Epidermal melanocyte (primary cell): Measurements from ENCODE around the gene FAM83F.
"Not testable (repeated sequence)": the region's sequence is repeated elsewhere in the genome, so short reads cannot be mapped to it uniquely, and the experiment has no call there.

Source experiments
- DNase-seq: peaks from one replicate; pipeline ENCODE4 v3.0.0; 2011; ENCODE audit warnings: low spot score; ENCODE audit not compliant: insufficient read length

FAM83F gene

DNA sequence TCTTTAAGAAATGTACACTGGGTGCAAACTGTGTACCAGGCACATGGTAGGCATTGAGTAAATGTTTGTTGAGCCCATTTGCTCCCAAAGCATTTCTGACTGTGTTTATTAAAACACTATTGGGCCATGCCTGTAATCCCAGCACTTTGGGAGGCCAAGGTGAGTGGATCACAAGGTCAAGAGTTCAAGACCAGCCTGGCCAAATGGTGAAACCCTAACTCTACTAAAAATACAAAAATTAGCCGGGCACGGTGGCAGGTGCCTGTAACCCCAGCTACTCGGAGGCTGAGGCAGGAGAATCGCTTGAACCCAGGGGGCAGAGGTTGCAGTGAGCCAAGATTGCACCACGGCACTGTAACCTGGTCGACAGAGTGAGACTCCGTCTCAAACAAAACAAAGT, 1.9 kb upstream of the FAM83F start:
- DNase-seq, result not testable (repeated sequence)

DNA sequence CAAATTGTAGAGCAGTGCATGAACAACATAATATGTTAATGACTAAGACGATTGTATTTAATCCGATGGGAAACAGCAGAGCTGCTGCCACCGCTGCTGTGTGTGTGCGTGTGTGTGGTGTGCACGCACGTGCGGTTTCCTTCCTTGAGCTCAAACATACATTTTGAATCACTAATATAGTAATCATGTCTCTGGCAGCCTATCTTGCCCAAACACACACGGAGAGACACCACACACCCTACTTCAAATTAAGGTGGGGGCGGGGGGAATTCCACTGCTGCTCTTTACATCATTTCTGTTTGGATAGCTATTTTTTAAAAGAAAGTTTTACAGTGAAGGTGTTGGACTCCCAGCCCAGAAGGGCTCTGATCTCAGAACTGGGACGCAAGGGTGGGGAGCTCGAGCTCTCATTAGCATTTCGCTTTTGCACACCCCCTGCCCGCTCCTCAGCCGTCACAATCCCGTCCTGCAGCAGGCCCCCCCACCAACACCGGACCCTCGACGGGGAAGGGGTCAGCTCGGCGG, 651 bp upstream of the FAM83F start:
- DNase-seq, result peak; percentile 17

DNA sequence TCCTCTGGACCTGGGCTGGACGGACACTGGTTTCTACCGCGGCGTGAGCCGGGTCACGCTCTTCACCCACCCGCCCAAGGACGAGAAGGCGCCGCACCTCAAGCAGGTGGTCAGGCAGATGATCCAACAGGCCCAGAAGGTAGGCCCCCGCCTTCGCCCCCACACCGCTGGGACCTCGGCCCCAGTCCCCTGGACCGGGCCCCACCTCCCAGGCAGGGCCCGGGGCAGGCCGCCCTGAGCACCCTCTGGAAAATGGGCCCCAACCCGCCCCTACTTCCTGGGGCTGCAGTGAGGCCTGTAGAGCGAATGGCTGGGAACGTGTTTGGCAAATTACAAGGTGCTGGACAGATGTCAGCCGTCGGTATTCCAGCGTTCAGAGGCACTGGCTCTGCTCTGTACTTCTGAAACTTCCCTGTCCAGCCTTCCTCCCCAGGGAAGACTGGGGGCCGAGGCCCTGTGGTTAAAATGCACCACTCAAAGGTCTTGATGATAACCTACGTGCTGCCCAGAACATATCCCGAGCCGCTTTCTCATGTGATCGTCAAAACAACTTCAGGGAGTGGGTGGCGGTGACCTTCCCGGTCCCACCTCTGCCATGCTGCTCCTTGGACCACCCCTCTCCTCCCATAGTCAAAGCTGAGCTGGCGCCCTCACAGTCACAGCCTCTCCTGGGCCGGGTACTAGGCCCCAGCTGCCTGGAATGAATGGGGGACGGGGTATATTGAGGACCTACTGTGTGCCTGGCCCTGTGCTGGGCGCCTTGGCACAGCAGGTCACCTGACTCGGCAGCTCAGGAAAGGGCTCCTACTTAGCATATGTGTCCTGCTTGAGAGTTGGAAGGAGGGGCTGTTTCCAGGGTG, 869 bp downstream of the FAM83F start:
- peak; percentile 17 for DNase-seq

DNA sequence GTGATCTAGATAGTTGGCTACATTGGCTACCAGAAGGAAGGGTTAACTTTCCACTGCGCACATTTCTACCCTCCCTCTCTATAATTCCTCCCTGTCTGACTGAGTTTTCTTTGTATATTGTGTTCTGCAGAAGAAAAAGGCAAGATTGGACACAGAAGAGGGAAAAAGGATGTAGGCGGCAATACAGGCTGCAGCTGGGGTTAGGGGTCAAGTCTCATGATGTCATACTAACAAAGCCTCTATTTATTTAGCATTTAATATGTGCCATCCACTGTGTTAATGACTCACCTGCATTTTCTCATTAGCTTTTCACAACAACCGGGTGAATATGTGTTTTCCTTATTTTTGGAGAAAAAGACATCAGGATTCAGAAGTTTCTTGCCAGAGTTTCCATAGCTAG, 2.0 kb downstream of the FAM83F start:
- DNase-seq, result peak; percentile 57

DNA sequence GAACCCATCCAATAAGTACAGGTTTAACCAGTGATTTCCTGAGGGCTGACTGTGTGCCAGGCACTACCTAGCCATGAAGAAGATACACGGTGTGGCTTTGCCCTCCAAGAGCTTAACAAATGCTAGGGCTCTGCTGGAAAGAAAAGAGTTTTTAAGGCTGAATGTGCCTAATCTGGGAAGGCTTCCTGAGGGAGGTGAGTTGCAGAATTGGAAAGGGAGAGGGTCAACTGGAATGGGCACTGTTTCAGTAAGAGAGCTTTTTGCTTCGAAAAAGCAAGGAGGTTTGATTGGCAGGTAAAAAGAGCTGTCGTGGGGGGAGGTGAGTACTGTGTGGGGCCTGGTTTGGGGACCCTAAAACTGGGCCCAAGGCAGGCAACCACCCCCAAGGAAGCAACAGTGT, 2.7 kb downstream of the FAM83F start:
- DNase-seq, result peak; percentile 19

DNA sequence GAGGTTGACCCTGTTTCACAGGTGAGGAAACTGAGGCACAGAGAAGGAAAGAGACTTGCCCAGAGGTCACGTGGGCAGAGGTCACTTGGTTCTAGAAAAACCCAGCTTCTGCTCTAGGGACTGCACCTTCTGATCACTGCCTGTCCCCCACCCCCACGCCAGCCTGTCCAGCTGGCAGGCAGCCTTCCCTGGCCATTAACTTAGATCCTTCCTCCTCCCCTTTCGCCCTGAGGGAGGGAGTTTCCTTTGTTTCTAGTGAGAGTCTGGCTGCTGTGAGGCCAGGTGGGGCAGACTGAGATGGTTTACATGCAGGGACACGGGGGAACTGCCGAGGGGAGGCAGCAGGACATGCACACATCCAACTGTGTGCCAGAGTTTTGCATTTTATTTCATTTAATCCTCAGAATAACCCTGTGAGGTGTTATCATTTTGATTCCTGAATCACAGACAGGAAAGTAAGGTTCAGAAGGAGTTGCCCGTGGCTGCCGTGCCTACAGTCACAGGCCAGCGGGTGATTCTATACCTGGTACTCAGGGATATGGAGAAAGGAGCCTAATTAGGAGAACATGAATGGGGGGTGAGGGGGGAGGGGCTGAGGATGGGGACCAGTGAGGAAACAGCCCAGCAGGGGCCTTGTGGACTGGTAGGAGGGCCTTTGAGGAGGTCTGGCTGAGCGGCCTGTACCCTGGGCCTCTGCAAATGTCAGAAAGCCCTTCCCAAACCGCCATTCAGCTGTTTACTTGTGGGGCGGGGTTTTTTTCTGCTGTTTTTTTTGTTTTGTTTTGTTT, 3.4 kb downstream of the FAM83F start:
- peak; percentile 19 for DNase-seq

DNA sequence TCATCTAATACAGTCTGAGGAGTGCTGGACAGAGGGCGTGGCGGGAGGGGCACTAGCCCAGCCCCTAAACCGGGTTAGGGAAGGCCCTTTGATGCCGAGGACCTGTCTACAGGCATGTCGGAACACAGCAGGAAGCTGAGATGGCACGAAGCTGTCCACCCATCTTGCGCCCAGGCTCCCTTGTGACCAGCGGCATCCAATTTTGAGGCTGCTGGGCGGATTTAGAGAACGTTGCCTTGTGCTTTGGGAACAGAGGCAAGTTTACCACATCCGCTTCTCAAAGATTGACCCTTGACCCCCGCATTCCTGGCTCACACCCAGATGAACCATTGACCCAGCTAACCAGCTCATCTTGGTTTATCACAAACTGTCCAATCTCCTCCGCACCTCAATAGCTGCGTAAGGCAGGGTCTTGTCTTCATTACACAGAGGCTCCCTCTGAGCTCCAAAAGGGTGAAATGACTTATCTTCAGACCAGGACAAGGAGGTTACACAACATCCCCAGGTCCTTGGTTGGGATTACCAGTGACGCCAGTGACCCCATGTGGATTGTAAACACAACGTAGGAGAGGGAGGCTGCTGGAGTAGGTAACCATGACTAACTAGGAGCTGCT, 4.5 kb downstream of the FAM83F start:
- peak; percentile 17 for DNase-seq

DNA sequence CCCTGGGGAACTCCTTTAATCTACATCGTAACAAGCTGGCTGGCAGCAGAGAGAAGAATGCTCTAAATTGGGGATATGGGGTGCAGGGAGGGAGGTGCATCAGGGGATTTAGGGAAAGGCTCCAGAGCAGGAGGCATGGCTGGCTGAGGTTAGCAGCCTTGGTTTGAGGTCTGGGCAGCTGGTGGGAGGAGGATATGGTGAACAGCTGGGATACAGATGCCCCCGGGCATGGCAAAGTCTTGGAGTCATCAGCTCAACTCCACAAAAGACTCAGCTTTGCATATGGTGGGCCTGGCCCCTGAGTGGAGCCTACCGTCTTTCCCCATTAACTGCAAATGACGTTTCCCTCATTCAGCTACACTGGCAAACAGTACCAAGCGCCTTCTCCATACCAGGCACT, 5.4 kb downstream of the FAM83F start:
- peak; percentile 64 for DNase-seq

DNA sequence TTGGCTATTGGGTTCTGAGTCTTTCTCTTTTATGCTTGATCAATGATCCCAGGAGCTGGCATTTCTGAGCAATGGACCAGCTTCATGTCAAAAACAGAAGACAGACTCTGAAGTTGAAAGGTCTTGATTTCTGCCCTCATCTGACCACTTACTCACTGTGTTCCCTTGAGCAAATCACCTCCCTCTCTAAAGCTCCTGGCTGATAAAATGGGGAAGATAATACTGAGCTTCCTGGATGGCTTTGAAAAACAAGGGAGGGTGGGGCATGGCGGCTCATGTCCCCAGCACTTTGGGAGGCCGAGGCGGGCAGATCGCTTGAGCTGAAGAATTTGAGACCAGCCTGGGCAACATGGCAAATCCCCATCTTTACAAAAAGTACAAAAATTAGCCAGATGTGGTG, 6.4 kb downstream of the FAM83F start:
- DNase-seq, result no peak

DNA sequence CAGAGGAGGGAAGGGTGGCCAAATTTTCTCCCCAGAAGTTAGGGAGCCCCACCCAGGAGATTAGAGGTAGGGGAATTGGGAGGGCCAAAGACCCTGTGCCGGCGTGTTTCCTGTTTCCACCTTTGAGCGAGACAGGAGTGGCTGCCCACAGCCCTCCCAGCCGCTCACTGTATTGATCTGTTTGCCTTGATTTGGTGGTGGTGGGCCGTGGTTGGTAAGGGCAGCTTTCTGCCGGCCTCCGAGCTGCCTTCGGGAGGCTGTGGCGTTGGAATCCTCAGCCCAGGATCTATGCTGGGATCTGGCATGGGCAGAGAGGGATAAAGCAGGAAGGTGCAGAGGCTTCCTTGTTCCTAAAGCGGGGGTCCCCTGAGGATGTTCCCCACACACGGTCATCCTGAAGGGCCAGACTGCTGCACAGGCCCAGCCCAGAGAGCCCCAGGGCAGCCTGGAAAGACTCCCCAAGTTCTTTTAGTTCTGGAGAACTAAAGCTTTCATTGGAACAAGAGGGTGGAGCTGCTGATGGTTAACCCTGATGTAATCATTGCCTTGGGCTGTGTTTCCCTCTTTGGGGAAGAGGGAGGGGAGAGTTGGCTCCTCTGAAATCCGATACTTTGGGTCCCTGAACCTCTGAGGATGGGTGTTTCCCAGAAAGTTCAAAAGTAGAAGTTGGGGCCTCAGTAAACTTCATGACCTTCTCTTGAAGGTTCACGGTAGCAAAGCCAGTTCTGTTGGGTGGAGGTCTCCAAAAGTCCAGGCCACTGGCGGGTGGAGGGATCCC, 7.2 kb downstream of the FAM83F start:
- DNase-seq, result no peak

DNA sequence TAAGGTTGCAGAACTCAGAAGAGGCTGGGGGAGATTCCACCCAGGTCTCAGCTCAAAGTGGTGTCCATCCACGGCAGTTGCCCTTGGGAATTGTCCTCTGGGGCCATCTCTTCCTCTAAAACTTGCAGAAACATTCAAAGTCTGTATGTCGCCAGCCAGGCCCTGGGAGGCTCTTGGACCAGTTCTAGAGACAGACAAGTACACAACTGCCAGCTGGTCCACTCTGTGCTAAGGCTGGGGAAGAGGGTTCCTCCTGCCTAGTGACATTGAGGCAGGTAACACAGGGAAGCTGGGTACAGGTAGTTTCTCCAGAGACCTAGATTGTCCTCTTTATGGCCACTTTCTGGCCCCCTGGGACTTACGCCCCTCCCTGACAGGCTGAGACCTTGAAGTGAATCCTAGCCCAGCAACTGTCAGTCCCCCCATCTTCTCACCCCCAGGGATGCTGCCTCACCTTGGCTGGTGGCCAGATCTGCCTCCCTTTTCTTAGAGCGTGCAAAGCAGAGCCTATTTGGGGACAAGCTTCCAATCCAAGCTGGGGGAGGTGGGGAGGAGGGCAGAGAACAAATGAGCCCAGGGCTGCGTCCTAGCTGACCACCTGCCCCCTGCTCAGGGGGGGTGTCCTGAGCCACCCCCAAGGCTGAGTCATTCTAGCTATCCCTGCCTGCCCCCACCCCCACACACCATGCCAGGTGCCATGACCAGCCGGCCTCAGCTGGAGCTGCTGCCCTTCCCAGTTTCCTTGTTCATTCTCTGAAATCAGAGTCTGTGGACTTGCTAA, 8.4 kb downstream of the FAM83F start:
- no peak for DNase-seq

DNA sequence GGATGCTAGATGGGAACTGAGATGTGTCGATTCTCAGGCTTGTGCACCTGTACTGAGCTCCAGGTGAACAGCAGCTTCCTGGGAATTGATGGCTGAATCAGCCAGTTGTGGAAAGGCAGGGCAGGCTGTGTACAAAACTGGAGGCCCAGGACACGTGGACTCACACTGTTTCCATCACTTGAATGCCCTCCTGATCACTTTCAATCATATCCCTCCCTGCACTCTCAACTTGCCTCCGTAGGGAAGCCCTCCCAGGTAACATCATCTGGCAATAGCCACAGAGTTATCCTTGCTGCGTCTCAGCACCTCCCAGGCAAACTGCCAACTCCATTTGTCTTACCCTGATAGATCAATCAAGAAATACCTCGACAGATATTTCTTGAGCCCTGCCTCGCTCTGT, 10.1 kb downstream of the FAM83F start:
- DNase-seq, result no peak

DNA sequence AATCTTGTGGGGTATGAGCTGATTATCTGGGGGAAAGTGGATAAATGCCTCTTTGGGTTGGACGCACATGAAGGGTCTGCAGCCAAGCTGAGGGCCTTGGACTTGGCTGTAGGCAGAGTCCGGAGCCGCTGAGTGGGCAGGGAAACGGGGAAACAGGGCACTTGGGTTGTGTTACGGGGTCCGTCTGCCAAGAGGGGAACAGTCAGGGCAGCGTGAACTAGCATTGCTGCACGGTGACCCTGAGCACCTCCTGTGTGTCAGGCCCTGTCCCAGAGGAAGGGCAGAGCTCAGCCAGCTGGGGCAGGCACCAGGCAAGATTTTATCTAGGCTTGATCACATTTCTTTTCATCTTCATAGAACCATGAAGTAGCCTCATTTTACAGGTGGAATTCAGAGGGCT, 11.9 kb downstream of the FAM83F start:
- no peak for DNase-seq

DNA sequence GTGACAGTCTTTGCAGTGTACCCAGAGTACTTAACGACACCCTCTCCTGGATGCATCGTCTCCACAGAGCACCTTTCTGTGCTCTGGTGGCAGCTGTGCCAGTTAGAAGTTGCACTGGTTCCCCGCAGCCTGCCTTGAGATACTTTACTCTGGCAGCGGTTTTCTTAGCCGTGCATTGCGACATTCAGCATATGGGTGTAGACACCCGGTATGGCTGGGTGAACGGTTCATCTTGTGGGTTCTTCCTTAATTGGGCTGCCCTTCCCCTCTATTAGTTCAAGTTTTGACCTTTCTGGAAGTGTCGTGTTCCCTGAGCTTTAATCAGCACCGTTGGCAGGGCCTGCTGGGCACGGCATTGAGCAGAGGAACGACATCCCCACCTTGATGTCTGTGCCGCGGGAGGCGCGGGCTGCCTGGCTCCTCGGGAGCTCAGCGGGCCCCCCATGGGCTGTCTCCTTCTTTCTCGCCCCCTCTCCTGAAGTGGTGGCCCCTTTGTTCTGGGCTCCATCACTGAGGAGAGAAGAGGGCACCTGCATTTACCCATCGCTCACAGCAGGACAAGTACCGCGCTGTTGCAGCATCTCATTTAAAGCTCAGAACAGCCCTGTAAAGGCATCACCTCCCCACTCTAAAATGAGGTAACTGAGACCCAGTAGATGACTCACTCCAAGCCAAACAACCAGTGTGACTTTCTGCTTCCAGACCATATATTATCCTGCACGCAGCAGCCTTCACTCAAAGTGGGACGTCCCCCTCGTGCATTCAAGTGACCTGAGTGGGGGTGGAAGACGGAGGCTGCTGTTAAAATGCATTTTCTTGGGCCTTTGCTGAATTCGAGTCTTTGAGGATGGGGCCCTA, 13.3 kb downstream of the FAM83F start:
- no peak for DNase-seq

DNA sequence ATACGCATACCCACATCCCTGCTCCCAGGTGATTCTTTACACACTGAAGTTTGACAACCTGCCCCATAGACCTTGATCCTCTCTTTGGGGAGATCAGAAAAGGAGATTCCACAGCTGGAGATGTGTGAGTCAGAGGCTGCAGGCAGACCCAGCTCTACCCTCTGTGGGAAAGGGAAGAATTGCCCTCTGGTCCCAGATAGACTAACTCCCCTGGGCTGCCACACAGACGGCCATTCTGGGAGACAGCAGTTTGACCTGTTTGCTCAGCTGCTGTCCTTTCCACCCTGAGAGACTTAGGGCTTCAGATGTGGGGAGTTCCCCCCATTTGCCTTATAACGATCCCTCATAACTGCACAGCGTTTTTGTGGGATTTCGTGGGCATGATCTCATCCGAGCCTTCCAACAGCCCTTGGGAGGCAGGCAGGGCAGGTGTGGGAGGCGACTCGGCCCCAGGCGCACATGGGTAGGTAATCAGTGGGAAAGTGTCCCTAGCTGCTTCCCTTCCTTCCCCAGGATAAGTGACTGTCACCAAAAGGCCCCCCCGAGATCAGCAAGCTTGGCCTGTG, 14.1 kb downstream of the FAM83F start:
- no peak for DNase-seq

DNA sequence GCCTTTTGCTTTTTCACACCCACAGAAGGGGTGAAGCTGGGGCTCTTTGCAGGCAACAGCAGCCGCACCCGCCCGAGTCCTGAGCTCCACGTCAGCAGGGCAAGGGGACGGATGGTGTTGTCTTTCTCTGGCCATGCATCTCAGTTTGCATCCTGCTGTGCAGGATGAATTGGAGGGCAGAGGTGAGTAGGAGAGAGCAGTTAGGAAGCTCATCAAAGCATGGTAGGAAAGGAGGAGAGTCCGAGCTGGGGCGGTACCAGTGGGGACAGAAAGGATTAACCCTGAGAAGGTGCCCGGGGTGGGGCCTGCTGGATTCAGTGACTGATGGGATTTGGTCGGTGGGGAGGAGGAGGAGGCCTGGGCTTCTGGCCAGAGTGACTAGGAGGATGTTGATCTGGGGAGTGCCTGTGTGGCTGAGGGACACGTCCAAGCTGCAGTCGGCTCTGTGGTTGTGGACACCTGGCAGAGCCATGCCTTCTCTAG, 14.6 kb downstream of the FAM83F start:
- no peak for DNase-seq

DNA sequence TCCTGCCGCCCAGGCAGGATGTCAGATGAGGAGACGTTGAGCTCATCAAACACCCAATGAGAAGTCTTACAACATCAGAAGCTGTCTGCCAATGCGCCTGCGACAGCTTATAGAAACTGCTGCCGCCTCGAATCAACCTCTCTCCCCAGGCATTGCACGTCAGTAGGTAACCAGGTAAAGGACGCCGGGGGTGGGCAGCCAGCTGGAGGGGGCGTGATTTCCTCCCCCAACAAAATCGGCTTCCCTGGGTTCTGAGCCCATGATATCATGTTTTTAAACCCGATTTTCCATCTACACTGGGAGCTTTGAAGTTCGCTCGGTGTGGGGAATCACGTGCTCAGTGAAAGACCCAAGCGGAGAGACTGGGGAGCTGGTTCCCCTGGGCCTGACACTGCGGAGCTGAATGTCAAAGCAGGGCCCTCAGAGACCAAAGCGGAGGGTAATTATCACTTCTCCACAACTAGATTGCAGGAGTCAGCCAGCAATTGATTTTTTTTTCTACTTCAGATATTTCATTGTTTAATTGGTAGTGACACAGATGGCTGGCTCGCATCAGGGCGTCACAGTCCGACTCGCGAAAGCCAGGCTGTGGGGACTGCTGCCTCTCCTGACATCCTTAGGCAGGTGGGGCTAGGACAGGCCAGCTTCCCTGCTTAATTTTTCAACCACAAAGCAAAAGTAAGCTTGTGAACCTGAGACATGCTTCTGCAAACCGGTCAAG, 15.4 kb downstream of the FAM83F start:
- DNase-seq, result no peak

DNA sequence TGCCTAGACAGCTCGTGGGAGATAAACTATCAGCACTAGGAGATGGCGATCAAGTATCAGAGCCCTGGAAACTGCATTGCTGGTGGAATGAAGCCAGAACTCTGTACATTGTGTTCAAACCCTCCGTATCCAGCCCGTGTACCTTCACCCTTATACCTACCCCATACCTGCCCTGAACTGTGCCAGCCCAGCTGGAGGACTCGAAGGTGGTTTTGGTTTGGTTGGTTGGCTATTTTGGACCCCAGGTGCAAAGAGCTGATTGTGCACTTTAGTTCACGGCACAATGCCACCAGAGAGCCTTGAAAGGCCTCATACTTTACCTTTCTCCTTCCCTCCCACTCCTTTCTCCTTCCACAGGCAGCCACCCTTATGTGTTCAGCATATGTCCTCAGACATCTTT, 16.0 kb downstream of the FAM83F start:
- DNase-seq, result no peak
